Peyer's patch (tissue), 4 donors: ENCODE measurements around the gene KMT2A.
A peak's percentile ranks its signal among the peaks of the same experiment; 100 is the strongest.

Experiments
- POLR2A ChIP-seq, 2 donors: fragments of 450-650 bp; IDR thresholded peaks; one replicate each; pipeline ENCODE4 v1.5.1; 2017; ENCODE audit warnings: antibody characterized with exemption in 2 of 2, mild to moderate bottlenecking in 2 of 2, moderate library complexity in 2 of 2
- TF ChIP-seq, protein P1 (sequence below), 6 experiments: fragments of 450-650 bp in 4 of 6; fragments of 200-600 bp in 2 of 6; sonication (generic) in 1 of 6; IDR thresholded peaks; one replicate each; pipeline ENCODE4 v1.5.1; 2017 to 2019; ENCODE audit warnings: antibody characterized with exemption in 6 of 6, mild to moderate bottlenecking in 3 of 6, moderate library complexity in 1 of 6

DNA sequence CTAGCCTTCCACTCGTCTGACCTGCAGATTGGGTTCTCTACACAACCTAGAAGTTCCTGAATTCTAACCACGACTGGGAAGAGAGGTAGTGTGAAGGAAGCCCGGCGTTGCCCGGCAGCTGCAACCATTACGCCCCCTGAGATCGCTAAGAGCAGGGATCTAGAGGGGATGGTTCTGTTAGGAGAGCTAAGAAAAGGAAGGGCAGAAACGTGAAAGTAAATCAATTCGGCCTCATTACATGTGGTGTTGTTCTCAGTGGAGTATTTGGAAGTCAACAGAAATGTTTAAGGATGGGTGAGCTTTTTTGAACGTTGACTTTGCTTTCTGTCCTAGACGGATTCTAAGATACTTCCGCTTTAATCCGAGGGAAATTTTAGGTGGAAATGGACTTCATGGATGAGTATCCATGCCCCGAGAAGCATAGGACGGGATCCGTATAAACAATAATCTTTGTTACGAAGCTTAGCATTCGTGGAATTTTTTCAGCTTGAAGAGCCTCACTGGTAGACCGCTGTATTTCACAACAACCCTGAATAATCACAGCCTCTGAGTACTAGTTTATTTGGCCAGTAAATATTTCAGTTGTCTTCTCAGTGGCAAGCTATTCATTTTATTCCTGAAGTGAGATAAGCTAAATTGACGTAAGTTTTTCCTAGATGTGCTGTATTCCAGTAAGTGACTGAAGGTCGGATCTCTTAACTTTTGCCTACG, 34.3 kb upstream of the KMT2A start:
- TF ChIP-seq, protein P1, sequence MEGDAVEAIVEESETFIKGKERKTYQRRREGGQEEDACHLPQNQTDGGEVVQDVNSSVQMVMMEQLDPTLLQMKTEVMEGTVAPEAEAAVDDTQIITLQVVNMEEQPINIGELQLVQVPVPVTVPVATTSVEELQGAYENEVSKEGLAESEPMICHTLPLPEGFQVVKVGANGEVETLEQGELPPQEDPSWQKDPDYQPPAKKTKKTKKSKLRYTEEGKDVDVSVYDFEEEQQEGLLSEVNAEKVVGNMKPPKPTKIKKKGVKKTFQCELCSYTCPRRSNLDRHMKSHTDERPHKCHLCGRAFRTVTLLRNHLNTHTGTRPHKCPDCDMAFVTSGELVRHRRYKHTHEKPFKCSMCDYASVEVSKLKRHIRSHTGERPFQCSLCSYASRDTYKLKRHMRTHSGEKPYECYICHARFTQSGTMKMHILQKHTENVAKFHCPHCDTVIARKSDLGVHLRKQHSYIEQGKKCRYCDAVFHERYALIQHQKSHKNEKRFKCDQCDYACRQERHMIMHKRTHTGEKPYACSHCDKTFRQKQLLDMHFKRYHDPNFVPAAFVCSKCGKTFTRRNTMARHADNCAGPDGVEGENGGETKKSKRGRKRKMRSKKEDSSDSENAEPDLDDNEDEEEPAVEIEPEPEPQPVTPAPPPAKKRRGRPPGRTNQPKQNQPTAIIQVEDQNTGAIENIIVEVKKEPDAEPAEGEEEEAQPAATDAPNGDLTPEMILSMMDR (IDR thresholded peaks at IDR 0.05) = no peak
- TF ChIP-seq POLR2A (IDR thresholded peaks at IDR 0.05) = peak in 1 of 2 donors; percentile 15
